Measurements from ENCODE around the gene QRICH1.
"Not testable (repeated sequence)": the region's sequence is repeated elsewhere in the genome, so short reads cannot be mapped to it uniquely, and the experiment has no call there.

QRICH1 gene

DNA sequence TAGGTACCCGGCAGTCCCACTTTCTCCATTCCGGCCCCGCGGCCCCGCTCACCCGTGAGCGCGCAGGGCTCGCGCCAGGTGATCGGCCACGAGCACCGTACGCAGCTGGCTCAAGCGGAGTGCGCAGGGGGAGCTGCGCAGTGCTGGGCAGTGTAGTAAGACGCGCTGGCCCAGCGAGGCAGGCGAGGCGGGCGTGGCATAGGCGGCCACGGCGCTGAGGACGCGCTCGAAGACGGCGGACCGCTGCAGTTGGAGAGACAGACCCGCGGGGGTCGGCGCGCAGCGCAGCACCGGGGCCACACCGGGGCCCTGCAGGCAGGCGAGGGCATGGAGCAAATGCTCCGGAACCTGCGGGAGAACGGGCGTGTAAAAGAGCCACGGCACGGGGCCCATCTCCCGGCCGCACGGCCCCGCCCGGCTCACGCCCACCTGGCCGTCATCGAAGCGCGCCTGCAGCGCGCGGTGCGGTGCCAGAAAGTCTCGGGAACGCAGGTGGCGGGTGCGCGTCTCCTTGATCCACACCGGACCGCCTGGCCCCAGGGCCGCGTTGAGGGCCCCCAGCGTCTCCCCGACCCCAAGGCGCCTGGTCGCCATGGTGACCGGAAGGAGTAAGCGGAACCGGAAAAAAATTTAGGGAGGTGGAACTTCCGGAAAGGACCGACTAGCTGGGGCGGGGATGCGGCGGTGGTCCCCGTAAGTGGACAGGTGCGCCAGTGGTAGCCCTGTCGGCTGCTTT, 75.7 kb downstream of the QRICH1 start, which contains the start of gene DALRD3:
TSS of gene DALRD3 (minus strand) at position 610 of the 736 bp plus-strand sequence. CDS start at position 594, 16 bp downstream.
- peak in 1 of 2 donors; percentile 28 for DNase-seq (ENCODE audit: low read depth in 2 of 2, low spot score in 1 of 2)

DNA sequence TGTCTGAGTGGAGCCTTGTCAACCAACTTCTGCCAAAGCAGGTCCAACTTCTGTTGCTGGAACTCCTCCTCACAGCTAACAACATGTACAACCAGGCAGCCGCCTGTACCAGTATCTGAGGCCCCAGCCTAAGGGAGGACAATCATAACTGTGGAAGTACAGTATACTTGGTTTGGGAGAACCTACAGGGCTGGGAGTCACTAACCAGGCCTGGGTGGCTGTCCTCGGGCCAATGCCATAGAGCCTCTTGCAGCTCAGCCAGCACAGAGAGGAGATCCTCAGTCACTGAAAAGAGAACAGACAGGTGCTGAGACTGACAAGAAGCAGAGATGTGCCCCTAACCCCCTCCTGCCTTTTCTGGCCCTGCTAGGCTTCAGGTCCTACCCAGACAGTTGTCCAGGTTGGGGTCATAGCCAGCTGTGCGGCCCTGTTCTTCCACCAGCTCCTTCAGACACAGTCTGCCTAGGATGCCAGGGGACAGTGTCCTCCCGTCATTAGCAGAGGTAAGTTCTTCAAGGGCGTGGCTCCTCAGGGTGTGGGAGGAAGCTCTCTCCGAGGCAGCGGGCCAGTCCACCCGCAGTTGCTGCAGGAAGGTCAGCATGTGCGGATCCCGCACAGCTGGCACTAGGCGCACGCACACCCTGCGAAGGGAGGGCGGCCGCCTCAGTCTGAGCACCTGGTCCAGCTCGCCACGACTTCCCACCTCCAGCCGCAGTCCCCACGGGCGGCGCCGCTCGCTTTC, 76.5 kb downstream of the QRICH1 start:
- no peak for DNase-seq (ENCODE audit: low read depth in 2 of 2, low spot score in 1 of 2)

DNA sequence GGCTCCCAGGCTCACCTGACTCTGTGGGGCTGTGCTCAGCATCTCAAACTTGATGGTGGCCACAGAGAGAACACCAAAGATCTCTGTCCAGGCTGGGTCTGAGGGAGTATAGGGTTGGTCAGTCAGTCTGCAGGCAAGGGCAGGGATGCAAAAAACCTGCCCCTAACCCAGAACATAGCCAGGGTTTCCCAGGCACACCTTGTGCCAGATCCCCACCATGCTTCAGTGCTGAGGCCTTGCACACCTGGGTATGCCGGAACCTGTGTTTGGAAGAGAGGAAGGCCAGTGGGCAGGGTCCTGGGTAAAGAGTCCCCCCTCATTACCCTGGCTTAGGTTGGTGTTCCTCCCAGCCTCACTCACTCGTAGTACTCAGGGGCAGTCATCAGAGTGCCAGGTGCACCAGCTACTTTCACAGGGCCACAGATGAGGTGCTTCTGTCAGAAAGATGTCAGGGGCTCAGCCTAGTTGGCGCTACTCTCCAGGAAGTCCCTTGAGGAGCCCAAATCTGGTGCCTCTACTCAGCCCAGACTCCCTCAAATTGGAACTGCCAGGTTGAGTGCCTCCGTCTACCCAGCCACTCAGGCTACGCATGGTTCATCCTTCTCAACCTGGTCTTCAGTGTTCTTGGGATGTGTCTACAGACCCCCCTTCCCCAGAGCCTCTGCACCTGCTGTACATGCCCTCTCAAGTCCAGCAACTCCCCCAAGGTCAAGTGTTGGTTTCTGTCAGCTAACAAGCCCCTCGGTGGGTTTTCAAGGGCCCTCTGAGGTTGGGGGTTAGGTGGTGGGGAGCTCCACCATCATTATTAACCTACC, 77.2 kb downstream of the QRICH1 start:
- no peak for DNase-seq (ENCODE audit: low read depth in 2 of 2, low spot score in 1 of 2)

DNA sequence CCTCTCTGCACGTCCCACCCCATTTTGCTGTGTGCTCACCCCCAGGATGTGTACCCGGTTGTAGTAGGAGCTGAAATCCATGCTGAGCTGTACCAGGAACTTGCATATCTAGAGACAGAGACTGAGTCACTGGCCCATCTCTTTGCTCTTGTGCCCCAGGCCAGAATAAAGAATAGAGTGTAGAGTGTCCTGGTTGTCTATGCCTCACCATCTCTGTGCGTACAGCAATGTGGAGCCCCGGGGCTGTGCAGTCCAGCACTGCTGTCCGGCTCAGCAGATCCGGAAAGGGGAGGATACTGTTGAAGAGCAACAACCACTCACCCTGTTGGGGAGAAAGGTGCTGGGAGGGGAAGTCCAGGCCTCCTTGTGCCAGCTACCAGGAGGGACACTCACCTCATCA, 78.1 kb downstream of the QRICH1 start:
- DNase-seq (ENCODE audit: low read depth in 2 of 2, low spot score in 1 of 2) = no peak

DNA sequence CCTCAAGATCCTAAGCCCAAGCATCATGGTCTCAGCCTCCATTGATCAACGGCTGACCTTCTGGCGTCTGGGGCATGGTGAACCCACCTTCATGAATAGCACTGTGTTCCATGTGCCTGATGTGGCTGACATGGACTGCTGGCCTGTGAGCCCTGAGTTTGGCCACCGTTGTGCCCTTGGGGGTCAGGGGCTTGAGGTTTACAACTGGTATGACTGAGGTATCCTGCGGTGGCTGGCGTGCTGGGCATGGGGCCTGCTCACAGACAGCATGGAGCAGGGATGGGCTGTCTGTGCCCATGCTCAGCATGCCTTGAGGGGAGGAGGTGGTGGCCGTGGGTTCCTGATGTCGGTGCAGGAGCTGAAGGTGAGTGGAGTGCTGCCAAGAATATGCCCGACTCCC, 78.8 kb downstream of the QRICH1 start:
- DNase-seq (ENCODE audit: low read depth in 2 of 2, low spot score in 1 of 2) = no peak

DNA sequence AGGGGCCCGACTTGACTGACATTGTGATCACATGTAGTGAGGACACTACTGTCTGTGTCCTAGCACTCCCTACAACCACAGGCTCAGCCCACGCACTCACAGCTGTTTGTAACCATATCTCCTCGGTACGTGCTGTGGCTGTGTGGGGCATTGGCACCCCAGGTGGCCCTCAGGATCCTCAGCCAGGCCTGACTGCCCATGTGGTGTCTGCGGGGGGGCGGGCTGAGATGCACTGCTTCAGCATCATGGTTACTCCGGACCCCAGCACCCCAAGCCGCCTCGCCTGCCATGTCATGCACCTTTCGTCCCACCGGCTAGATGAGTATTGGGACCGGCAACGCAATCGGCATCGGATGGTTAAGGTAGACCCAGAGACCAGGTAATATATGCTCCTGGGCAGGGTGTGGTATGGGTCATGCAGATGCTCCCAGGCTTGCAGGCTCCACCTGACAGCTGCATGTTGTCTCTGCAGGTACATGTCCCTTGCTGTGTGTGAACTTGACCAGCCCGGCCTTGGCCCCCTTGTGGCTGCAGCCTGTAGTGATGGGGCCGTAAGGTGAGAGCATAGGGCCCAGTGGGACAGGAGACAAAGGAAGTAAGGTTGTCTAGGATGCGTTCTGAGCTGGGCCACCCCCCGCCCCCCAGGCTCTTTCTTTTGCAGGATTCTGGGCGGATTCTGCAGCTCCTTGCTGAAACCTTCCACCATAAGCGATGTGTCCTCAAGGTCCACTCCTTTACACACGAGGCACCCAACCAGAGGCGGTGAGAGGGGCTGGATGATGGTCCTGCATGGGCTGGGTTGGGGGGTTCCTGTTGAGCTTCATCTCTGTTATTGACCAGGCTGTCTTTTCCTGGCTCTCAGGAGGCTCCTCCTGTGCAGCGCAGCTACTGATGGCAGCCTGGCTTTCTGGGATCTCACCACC, 79.9 kb downstream of the QRICH1 start:
- DNase-seq (ENCODE audit: low read depth in 2 of 2, low spot score in 1 of 2) = no peak

DNA sequence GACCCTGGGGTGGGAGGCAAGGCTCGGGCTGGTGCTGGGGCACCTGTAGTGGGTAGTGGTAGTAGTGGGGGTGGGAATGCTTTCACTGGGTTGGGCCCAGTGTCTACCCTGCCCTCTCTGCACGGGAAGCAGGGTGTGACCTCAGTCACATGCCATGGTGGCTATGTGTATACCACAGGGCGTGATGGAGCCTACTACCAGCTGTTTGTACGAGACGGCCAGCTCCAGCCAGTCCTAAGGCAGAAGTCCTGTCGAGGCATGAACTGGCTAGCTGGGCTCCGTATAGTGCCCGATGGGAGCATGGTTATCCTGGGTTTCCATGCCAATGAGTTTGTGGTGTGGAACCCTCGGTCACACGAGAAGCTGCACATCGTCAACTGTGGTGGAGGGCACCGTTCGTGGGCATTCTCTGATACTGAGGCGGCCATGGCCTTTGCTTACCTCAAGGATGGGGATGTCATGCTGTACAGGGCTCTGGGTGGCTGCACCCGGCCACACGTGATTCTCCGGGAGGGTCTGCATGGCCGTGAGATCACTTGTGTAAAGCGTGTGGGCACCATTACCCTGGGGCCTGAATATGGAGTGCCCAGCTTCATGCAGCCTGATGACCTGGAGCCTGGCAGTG, 80.6 kb downstream of the QRICH1 start:
- no peak for DNase-seq (ENCODE audit: low read depth in 2 of 2, low spot score in 1 of 2)

DNA sequence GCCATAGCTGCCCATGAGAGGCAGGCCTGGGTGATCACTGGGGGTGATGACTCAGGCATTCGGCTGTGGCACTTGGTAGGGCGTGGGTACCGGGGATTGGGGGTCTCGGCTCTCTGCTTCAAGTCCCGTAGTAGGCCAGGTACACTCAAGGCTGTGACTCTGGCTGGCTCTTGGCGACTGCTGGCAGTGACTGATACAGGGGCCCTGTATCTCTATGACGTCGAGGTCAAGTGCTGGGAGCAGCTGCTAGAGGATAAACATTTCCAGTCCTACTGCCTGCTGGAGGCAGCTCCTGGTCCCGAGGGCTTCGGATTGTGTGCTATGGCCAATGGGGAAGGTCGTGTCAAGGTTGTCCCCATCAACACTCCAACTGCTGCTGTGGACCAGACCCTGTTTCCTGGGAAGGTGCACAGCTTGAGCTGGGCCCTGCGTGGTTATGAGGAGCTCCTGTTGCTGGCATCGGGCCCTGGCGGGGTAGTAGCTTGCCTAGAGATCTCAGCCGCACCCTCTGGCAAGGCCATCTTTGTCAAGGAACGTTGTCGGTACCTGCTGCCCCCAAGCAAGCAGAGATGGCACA, 81.3 kb downstream of the QRICH1 start:
- DNase-seq (ENCODE audit: low read depth in 2 of 2, low spot score in 1 of 2) = no peak

DNA sequence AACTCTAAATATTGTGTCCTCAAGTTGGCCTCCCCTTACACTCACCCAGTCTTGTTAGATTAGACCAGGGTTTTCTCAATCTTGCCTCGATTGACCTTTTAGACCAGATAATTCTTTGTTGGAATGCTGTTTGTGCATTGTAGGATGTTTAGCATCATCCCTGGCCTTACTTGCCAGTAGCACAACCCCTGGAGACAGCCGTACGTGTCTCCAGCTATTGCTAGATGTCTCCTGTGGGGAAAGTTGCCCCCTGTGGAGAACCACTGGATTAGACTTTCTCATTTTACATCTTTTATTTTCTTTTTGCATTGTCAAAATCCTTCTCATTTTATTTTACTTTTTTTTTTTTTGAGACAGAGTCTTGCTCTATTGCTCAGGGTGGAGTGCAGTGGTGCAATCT, 84.5 kb downstream of the QRICH1 start:
- no peak for DNase-seq (ENCODE audit: low read depth in 2 of 2, low spot score in 1 of 2)

DNA sequence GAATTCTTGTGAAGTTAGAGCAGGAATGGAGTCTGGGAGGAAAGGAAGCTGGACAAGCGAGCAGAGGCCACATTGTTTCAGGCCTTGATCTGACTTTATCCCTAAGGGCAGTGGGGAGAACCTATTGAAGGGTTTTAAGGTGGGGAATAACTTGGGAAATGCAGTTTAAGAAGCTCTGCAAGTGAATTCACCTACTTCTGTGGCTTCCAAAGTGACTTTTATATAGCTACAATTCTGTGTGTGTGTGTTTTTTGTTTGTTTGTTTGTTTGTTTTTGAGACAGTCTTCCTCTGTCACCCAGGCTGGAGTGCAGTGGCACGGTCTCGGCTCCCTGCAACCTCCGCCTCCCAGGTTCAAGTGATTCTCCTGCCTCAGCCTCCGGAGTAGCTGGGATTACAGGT, 85.2 kb downstream of the QRICH1 start:
- DNase-seq (ENCODE audit: low read depth in 2 of 2, low spot score in 1 of 2) = not testable (repeated sequence)

DNA sequence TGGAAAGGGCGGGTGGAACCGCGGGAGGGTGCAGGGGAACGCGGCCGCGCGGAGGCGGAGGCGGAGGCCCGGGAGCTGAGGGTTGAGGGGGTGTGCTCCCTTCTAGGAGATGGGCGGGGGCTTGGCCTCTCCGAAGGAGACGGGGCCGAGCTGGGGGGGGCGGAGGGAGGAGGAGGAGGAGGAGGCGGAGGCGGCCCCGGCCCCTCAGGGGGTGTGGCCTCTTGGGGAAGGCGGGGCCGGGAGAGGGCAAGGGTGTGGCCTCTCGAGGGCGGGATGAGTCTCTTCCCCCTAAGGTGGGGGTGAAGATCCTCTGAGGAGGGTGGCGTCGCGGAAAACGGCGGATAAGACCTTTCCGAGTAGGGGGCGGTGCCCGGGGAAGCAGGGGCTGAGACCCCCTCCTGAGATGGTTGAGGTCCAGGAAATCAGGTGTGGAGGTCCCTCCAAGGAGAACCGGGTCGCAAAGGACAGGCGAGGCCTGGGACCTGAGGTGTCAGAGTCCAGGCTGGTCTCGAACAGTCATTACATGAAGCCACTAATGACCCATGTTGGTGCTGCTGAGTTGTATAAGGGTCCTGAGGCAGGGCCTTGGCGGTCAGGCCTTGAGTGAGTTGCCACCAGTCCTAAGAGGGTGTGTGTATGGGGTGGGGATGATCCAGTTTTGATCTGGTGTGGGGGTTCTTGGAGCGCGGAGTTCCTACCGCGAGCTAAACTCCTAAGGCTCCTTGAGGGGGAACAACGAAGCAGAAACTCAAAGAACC, 85.9 kb downstream of the QRICH1 start:
- DNase-seq (ENCODE audit: low read depth in 2 of 2, low spot score in 1 of 2) = peak; percentile 80 to 82

DNA sequence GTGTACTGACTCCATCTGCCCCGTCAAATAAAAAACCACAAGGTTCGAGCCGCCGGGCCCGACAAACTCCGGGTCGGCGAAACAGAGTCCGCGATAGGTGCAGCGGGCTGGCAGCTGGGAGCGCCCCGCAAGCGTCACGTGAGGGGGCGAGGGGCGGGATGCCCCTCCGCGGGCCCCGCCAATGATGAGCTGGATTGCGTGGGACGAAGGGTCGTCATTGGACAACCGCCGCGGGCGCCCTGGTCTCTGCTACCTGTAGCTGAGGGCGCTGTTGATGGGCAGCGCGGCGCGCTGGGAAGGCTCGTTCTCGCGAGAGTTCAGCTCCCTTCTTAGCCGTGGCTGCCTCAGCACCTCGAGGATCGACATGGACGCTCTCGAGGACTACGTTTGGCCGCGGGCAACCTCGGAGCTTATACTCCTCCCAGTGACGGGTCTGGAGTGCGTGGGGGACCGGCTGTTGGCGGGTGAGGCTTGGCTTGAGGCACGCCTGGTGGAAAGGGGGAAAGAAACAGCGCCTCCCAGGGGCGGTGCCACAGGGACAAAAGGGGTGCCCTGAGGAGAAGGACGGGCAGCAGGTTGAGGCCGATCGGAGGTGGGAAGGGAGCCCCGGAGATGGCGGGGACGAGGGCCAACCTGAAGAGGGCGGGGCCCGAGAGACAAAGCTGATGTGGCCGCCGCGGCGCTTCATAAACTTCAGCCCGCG, 86.7 kb downstream of the QRICH1 start, which contains the start of gene WDR6:
TSS of gene WDR6 (plus strand) at position 324 of the 703 bp plus-strand sequence. CDS start at position 365, 41 bp downstream.
- peak; percentile 89 to 95 for DNase-seq (ENCODE audit: low read depth in 2 of 2, low spot score in 1 of 2)

DNA sequence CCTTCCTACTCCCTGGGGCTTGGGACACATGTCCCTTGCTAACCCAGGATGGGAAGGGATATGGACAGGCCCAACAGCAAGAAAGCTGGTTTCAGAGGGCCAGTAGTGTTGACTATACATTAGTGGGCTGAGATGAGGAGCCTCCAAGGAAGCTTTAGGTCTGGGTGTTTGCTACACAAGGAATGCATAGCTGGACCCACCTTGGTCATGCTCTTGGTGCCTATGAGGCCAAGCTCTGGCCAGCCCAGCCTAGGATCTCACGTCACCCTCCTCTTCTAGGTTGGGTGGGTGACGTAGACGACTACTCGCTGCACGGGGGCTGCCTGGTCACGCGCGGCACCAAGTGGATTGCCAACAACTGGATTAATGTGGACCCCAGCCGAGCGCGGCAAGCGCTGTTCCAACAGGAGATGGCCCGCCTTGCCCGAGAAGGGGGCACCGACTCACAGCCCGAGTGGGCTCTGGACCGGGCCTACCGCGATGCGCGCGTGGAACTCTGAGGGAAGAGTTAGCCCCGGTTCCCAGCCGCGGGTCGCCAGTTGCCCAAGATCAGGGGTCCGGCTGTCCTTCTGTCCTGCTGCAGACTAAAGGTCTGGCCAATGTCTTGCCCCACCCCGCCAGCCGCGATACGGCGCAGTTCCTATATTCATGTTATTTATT, 87.3 kb downstream of the QRICH1 start:
- DNase-seq (ENCODE audit: low read depth in 2 of 2, low spot score in 1 of 2) = no peak

DNA sequence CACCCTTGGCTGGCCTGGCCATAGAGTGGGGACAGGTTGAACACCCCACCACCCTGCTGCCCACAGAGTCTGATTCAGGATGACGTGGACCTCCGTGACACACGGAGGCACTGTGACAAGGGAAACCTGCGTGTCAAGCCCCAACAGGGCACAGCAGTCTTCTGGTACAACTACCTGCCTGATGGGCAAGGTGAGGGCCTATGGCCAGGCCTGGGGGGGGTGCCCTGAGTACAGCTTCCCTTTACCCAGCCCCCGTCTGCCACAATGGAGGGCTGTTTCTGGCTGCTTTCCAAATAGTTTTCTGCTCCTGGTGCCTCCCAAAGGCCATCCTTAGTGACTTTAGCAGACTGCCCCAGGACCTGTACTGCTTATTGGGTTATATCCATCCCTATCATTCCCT, 87.9 kb downstream of the QRICH1 start:
- no peak for DNase-seq (ENCODE audit: low read depth in 2 of 2, low spot score in 1 of 2)

DNA sequence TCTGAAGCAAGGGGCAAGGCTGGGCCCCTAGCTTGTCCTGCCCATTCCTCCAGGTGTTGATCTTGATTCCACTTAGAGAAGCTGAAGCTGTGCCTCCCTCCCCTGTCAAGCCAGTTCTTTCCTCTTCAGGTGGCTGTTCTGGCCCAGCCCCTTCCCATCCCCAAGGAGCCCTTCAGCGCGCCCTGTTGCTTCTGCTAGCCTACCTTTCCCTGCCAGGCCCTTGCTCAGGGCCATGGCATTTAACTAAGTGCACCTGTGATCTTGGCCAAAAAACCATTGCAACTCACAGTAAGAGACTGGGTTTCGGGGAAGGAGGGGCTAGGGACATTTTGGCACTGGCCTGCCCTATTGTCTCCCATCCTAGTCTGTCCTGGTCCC, 88.6 kb downstream of the QRICH1 start:
- DNase-seq (ENCODE audit: low read depth in 2 of 2, low spot score in 1 of 2) = no peak

DNA sequence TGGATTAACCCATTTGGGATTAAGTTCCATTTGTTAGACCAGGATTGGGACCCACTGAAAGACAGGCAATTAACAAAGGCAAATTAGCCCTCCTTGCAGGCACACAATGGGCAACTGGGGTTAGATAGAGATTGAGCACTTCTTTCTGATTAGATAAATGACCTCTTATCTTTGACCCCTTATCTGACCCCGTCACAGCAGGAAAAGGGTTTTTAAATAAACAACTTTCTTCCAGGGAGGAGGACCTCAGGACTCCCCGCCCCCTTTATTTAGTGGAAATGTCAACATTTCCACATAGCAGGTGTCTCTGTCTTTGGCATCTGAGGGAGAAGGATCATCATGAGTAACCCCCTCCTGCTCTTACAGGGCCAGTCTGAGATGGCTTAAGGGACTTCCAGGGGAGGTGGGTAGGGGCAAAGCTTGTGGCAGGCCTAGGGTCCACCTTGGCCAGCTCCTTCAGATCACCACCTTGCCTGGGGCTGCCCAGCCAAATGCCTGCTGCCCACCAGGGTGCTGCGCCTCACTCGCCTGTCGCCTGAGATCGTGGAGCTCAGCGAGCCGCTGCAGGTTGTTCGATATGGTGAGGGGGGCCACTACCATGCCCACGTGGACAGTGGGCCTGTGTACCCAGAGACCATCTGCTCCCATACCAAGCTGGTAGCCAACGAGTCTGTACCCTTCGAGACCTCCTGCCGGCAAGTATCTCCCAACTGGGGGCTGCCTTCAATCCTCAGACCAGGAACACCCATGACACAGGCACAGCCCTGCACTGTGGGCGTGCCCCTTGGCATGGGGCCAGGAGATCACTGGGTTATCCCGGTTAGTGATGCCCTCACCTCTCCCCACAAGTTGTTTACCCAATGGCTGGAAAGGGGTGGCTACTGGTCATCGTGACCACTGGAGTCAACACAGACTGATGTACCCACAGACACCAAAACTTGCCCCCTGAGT, 89.2 kb downstream of the QRICH1 start:
- no peak for DNase-seq (ENCODE audit: low read depth in 2 of 2, low spot score in 1 of 2)

DNA sequence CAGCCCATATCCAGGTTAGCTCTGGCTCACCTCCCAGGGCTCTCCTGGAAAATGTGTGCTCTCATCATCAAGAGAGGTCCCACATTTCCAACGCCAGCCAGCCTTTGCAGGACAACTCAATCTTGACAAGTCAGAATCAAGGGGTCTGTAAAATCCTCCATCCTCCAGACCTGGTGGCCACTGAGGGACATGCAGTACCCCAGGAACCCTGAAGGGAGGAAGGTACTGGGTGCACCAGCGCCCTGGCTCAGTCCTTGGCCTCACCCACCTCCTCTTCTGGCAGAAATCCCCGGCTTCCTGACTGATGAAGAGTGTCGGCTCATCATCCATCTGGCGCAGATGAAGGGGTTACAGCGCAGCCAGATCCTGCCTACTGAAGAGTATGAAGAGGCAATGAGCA, 92.7 kb downstream of the QRICH1 start:
- no peak for DNase-seq (ENCODE audit: low read depth in 2 of 2, low spot score in 1 of 2)
